ENCODE results near the gene BMP10. TPM values are rescaled to one million over a fixed set of nuclear protein-coding genes. Genes with fewer than 3 reads are reported as not detected.
A peak's percentile ranks its signal among the peaks of the same experiment; 100 is the strongest.

Gene BMP10
- total RNA-seq, 1 donor from 2014 or later, result not detected

DNA sequence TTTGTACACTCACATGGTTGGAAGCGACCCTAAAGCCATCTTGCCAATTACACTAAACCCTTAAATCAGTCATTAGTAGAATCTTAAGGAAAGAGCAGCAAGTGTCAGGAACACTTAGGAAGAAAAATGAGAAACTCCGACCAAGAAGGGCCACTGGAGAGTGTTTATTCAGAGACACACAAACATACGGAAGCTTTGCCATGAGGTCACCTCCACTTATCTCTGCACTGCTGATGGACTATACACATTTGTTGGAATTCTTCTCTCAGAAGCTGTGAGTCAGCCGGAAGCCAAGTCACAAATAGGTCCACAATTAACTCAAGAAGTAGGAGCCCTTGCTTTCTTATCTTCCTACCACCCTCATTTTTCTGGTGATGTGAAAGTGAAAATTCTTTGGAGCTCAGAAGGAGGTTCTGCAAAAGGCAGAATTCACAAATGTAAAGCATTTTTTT is 21.6 kb downstream of the BMP10 start:
- no peak for ATAC-seq

DNA sequence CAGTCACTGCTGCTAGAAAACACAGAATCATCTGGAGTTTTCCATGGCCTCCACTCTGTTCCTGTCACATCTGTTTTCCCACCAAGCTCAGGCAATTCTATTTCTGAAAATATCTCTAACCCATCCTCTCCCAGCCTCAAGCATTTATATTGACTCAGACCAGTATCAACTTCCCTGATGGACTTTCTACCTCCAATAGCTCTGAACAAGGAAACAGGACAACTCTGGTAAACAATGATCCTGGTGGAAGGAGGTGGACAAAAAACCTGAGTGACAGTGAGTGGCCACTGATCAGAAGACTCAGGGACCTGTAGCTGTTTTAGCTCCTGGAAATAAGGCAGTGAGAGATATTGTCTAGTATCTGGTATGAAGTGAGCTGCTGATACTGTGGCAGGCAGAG is 23.4 kb downstream of the BMP10 start:
- ATAC-seq, result no peak

DNA sequence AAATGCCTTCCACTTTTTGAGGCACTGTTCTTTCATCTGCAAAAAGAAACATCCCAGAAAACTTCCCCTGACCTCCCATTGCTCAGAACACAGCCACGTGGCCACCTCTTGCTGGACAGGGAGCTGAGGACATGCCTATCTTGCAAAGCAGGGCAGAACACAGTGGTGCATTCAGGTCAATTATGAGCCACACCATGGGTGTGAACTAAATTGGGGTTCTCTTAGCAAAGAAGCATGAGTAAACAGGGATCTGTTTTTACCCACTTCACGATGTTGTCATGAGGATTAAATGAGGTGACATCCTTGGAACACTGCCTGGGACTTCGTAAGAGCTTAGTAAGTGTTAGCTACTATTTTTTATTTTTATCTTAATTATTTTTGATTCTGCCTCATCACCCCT is 25.1 kb downstream of the BMP10 start:
- ATAC-seq, result peak; percentile 69

DNA sequence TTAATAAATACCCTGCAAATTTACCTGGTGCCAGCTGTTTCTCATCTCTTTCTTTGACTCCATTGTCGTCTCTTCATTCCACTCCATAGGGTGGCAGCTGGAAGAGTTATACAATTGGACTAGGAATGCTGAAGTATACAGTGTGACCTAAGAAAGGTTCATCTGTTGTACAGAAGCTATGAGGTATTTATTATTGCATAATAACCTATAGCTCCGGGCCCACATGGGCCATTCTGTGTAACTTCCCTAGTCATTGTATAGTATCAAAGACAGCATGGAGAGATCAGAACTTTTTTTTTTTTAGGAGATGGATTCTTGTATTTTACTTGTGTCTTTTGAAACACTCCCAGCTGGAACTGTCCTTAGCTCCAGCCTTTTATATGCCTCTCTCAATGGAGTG is 26.2 kb downstream of the BMP10 start:
- no peak for ATAC-seq

DNA sequence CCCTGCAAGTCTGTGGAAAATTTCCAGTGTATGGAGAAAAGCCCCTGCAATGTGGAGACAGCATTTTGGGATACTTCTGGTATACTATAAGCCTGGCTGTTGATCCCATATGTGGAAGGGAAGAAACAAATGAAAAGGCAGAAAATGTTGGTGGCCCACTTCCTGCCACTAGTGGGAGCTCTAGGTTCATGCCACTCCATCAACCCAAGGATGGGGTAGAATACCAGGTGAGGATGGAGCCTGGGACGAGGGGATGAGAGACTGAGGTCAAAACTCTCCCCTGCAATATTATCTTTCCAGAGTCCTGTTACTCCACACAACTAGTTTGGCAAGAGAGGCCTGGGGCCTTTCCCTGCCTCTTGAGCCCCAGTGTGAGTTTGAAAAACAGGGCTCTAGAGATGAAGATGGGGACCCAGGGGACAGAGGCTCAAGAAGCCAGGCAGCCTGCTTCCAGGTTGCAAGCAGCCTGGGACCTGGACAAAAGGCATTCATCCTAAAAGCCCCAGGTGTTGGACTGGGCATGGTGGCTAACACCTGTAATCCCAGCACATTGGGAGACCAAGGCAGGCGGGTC is 31.9 kb downstream of the BMP10 start:
- no peak for ATAC-seq

DNA sequence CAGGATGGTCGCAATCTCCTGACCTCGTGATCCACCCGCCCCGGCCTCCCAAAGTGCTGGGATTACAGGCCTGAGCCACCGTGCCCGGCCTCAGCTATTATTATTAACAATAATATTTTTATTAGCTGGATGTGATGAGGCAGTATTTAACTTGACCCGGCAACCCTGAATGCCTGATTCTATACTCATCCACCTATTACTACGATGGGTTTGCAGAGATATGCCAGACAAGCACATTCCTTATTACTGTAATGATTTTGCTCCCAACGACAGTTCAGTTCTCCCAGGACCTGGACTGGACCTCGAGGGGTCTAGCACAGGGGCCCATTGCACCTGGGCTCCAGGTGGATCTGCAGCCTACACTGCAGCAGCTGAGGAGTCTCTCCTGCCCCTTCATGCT is 32.6 kb downstream of the BMP10 start:
- no peak for ATAC-seq

DNA sequence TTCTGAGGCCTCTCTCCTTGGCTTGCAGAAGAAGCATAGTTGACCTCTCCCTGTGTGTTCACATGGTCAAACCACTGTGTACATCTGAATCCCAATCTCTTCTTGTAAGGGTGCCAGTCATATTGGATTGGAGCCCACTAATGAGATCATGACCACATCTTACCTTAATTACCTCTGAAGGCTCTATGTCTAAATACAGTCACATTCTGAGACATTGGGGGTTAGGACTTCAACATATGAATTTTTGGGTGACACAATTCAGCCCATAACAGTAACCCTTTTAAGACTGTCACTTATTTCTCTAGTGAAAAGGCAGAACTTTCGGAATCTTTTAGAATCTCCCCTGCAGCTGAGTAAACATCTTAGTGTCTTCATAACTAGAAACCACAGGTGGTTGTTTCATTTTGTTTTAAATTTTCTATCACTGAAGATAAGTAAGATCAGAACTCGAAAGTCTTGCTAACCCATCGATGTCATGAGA is 33.3 kb downstream of the BMP10 start:
- ATAC-seq, result no peak

DNA sequence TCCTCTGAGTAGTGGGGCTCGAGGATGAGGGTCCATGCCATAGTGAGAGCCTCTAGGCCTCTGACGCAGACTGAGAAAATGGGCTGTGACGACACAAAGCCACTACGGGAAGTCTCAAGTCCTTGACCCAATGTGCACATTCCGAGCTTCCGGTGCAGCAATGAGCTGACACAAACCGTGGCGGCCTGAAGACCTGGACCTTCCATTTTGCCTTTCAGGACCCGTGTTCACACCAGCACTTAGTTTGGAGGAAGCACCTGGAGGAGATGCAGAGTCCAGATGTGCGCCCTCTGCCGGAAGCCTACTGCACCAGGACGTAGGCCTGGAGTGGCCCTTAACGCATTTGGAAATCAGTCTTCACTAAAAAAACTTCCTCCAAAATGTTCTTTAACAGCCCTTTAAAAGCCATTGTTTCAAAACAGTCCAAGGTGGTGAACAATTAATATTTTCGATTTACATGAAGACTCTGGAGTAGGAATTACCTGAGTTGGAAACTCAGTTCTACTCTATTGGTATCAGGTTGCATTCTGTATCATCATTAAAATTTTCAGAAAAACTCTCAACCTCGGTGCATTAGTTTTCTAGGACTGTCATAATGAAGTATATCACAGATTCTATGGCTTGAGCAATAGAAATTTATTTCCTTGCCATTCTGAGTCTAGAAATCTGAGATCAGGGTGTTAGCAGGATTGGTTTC is 33.9 kb downstream of the BMP10 start:
- ATAC-seq, result peak; percentile 63

DNA sequence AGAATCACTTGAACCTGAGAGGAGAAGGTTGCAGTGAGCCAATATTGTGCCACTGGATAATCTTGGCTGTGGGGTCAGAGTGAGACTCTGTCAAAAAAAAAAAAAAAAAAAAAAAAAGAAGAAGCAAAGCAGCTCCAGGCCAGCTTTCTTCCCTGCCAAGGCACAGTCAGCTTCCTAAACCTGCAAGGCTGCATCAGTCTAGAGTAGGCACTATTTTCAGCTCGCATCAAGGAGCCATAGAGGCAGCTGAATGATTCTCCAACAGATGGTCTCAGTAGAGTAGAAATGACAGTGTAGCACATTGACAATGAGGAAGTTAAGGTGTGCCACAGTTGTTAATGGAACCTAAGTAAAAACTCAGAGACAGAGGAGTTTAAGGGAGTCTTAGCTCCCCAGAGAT is 35.6 kb downstream of the BMP10 start:
- ATAC-seq, result no peak

DNA sequence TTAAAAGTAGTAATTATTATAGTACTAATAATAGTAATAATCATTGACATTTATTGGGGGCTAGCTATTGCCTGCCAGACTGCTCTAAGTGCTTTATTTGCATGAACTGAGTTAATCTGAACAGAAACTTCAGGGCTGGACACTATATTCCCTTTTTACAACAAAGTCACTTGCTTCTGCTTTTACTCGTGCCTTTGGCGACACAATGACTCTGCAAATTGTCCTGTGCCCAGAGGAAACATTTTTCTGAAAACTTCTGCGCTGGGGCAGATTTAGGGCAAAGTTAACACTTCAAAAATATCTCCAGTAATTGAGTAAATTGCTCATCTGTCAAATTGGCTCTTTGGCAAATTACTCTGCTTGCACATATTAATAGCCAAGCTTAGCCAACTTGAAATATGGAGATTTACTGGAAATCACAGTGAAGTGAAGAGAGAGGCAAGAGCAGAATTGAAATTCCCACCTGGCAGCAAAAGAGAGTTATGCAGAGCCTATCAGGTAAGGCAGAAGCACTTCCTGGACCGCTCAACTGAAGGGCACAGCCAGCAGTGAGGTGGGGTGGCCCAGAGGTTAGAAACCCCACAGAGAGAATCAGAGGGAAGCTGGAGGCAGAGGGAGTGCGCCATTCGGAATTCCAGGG is 36.3 kb downstream of the BMP10 start:
- no peak for ATAC-seq

DNA sequence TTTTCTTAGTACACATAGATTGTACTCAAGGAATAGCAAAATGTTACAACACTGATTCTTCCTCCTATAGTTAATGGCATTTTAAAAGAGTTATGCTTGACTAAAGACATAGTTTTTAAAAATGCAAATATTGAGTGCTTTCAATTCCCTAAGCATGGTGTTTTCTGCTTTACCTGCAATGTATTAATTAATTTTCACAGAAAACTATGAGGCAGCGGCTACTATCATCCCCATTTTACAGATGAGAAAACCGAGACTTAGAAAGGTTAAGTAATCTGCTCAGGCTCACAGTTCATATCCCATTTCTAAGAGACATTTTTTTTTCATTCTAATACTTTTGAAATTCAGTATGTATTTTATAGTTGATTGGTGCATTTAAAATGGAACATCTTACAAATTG is 38.0 kb downstream of the BMP10 start:
- ATAC-seq, result no peak

DNA sequence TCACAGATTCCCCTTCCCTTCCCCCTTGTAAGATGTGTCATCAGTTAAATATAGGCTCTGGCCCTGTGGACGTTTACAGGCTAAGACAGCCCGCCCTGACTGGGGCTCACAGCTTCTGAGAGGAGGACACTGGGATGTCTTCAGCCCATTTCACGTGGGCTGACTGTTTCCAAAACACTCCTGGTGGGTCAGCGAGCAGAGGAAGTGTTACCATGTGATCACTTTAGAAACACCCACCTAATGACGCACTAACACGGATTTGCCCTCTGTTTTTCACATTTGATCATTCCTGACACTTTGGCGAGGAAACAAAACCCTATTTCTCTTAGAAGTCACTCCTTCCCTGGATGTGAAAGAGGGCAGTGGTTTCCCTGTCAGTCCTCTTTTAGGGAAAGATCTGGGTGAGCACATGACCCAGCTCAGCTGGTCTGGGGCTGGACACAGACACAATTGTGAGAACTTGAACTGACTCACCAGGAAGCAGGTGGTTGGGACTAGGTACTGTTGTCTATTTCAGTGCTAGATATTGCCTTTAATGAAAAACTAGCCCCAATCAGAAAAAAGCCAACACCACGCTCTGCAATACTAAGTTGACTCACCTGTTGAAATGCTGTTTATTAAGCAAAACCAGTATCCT is 38.8 kb downstream of the BMP10 start:
- ATAC-seq, result peak; percentile 49

DNA sequence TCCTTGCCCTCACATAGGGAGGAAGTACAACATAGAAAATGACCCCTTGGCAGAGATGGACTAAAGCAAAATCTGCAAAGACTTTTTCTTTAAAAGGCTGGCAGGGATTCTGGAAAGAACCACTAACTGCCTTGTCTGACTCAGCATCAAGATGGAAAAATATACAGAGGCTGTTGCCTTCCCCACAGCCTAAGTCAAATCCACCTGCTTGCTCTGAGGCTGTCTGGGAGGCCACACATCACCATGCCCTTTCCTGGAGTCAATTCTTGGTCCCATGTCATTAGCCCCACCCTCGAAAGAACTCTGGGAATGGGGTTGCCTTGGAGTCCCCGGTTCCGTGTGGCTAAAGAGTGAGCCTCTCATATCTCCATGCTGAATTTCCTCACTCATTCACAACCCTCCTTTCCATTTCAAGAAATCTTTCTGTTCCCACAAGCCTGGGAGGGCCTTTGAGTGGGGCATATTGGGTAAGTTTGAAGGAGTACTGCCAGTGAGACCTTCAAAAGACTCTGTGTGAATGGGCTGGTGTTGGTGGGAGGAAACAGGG is 39.4 kb downstream of the BMP10 start:
- peak; percentile 11 for ATAC-seq

DNA sequence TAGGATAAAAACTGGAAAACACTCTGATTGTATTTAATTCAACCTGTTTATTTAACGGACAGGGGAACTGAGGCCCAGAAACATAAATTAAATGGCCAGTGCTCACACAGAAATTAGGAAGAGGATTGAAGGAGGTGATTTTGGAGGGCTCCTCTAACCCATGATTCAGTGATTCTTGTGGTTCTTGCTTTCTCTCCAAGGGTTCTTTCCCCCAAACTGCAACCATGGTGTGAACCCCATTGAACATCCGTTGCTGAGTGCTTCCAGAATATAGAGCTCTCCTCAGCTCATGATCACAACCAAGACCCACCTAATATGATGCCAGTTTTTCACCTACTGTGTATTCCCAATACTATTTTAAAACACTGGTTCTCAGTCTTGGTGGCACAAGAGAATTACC is 41.4 kb downstream of the BMP10 start:
- no peak for ATAC-seq

DNA sequence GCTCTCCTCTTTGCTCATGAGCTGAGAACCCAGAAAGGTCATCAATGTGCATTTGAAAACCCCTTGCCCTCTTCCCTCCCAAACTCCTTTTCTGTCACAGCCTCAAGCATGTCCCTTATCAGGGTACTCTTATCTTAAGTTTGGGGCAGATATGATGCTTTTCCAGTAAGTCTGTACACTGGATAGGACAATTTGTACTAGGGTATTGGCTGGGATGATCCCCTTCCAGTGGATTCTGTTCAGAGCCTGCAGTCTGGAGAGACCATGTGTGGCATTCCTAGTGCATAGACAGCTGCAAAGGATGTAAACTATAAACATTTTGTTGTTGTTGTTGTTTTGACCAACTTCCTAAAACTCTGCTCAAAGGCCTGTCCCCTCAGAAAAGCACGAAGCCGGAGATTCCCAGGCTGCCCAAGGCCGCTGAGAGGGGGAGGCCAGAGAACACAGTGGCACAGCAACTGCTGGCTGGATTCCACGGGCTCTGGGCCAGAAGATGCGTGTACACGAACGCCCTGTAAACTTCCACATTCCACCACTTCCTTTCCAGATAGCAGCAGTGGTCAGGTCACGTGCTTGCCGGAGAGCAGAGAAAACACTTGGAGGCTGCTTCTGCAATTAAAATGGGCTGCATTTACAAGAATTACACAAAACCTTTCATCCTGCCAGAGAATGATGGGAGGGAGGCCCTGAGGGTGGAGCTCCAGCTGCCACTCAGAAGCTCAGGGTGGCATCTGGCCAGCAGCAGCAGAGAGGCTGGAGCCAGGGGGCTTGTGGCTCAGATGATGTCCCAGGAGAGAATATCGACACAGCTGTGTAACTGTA is 42.1 kb downstream of the BMP10 start:
- ATAC-seq, result peak; percentile 70

DNA sequence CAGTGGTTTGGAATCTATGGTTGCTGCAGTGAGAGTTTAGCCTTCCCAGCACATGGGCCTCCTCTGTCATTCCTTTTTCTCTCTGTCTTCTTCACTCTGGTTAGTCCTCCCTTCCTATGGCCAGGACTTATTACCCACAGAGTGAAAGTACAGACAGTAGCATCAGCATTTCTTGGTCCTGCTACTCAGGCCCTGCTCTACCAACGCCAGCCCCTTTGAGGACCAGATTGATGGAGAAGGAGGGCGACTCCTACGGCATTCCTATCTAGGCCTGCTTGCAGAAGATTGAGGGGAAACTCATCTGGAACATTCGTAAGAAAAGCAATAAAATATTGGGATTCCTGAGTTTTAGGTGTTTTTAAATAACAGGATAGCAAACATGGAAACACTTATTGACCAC is 43.5 kb downstream of the BMP10 start:
- no peak for ATAC-seq

DNA sequence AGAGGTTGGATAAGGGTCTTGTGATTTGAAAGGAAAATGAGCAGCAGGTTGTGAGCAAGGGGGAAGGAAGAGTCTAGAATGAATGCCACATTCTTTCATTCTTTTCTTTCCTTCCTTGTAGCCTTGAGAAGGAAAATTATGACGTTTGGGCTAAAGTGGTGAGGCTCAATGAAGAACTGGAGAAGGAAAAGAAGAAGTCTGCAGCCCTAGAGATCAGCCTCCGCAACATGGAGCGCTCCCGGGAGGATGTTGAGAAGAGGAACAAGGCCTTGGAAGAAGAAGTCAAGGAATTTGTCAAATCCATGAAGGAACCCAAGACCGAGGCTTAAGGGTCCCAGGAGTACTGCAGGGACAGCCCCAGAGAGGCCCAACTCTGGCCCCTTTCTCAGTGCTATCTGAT is 45.3 kb downstream of the BMP10 start:
- no peak for ATAC-seq

DNA sequence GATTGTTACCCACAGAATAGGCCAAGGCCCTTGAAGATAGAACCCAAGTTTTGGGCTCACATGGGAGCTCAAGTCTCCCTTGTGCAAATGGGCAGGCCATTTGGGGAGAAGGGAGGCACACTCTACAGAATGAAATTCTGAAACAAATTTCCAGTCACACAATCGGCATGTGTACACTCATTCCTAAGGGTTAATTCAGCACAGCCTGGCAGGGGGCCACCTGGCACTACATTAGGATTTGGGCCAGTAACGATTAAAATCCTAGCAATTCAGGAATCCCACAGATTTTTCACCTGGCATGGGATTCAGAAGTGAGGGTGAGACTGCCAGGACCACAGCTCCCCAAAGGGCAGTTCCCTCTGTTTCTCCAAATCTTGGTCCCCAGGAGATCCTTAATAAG is 46.4 kb downstream of the BMP10 start:
- no peak for ATAC-seq

DNA sequence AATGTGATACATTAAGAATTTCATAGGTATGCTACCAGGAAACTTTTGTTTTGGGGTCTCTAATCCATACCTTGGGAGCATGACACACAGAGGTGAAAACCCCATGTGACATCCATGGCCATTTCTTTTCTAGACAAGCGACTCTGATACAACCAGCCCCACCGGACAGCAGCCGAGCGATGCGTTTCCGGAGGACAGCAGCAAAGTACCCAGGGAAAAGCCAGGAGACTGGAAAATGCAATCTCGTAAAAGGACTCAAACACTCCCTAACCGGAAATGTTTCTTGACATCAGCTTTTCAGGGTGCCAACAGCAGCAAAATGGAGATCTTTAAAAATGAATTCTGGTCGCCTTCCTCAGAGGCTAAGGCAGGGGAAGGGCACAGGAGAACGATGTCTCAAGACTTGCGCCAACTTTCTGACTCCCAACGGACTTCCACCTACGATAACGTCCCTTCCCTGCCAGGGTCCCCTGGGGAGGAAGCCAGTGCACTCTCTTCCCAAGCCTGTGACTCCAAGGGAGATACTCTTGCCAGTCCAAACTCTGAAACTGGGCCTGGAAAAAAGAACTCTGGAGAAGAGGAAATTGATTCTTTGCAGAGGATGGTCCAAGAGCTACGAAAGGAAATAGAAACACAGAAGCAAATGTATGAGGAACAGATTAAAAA is 48.9 kb downstream of the BMP10 start:
- ATAC-seq, result no peak

DNA sequence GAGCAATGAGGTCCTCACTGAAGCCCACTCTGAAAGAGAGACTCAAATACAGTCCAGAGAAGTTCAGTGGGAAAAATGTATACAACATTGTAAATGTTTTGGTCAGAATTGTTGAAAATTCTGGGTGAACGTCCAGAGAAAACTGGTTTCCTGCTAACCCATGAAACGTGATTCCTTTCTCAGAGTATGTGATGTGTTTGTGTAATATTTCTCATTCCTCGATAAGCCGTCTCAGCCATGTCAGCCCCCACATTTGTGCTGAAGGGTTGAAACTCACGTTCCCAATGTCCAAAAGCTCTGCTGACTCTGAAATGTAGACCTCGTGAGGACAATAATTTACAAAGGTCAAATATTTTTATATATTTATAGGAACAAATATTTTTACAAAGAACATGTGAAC is 51.6 kb downstream of the BMP10 start:
- ATAC-seq, result no peak

DNA sequence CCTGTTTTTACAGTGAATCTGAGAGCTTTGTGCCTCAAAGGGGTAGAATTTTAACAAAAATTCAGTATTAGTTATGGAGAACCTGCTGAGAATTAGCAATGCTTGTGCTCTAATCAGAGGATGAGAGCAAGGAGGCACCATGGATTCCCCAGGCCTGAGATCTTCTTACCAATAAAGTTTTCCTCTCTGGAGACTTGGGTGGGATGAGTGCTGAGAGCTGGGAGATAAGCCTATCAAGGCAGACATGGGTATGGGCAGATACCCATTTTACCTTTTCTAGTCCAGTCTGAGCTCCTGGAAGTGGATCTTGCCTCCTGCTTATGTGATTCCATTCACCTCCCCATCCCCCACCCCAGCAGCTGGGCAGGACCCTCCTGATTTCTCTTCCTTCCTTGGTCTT is 53.9 kb downstream of the BMP10 start:
- no peak for ATAC-seq
